Measurements from ENCODE around the gene CLNS1A.

- TF ChIP-seq REST (IDR thresholded peaks at IDR 0.05; ENCODE audit: insufficient read depth in 1 of 2, low read depth in 2 of 2, low read length in 2 of 2) = no peak
- TF ChIP-seq POLR2AphosphoS5 (IDR thresholded peaks at IDR 0.05; ENCODE audit: low read depth, low read length) = no peak
- no peak for TF ChIP-seq TAF1 (IDR thresholded peaks at IDR 0.05; ENCODE audit: borderline replicate concordance, insufficient read depth, low read length)
These were observed 32.4 kb upstream of the CLNS1A start for GRCh38 chr11:77669848-77670511.

All from PFSK-1 (cell line).